CD4-positive, alpha-beta T cell treated with Interferon gamma for 1 hour (primary cell): Measurements from ENCODE around the gene PNPLA4.

Experiments
- DNase-seq: peaks from one replicate; pipeline ENCODE4 v3.0.0-alpha.2; 2020

The PNPLA4 gene

DNA sequence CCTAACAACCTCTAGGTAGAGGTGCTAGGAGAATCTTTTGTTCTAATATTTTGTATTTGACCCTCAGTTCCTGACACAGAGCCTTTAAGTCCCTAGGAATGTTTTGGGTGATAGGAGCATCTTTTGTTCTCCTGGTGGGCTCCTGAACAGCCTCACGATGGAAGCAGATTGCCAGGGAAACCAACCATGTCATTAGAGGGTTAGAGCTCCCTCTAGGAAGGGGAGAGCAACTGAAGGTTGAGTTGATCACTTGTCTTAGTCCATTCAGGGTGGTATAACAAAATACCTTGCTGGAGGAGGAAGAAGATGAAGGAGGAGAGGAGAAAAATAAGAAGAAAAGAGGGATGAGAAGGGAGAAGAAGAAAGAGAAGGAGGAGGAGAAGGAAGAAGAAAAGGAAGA lies 75.0 kb downstream of the PNPLA4 start:
- no peak for DNase-seq
